HG03432 (cell line): ENCODE data around the gene KYAT1.

Experiments used
- ATAC-seq: cut with Tn5 transposase; IDR thresholded peaks from one replicate; pipeline ENCODE4 v1.9.1; 2021; ENCODE audit warnings: mild to moderate bottlenecking, moderate library complexity; ENCODE audit not compliant: unreplicated experiment

The KYAT1 gene

DNA sequence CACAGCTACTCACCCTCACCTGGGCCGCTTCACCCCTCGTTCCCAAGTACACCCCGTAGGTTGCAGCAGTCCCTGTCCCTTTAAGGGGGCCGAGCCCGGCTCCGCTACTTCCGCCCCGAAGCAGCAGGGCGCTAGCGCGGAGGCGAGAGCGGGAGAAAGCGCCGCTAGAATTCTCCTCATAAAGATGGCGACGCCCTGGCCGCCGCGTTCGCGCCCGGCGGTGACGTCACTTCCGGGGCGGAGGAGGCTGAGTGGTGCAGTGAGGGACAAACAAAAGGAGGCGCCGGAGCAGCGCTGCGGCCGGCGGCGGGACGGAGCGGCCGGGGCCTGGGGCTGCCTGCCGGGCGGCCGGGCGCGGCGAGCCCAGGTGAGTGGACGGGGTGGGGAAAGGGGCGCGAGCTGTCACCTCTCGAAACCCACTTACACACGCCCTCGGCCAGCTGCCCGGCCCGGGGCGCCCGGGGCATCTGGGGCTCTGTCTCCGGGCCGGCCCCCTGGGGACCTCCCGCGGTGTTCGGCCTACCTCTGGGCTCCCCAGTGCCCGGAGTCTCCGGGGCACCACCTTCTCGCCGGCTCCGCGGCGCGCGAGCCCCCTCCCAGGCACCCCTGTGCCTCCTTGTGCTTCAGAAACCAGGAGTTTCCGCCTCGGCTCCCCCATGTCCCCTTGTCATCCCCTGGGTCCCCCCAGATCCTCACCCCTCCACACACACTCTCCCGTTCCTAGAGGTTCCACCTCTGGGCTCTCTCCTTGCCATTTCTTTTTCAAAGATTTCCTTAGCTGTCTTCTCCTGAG is at the start of gene KYAT1, which contains the start of gene LRRC8A:
TSS of gene KYAT1 (minus strand) at position 67 of the 793 bp plus-strand sequence. CDS start 36,545 bp downstream, outside the sequence.
TSS of gene LRRC8A (plus strand) at position 250 of the 793 bp plus-strand sequence. CDS start 25,032 bp downstream, outside the sequence.
- ATAC-seq = peak; percentile 87

DNA sequence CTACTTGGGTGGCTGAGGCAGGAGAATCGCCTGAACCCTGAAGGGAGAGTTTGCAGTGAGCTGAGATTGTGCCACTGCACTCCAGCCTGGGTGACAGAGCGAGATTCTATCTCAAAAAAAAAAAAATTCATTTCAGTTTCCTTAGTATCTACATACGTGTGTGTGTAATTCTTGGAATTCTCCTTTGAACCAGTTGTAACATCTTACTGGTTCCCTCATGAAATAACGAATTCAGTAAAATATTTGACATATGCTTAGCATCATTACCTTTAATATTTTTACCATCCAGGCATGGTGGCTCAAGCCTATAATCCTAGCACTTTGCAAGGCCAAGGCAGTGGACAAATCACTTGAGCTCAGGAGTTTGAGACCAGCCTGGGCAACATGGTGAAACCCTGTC is 47.8 kb upstream of the KYAT1 start:
- ATAC-seq = no peak

DNA sequence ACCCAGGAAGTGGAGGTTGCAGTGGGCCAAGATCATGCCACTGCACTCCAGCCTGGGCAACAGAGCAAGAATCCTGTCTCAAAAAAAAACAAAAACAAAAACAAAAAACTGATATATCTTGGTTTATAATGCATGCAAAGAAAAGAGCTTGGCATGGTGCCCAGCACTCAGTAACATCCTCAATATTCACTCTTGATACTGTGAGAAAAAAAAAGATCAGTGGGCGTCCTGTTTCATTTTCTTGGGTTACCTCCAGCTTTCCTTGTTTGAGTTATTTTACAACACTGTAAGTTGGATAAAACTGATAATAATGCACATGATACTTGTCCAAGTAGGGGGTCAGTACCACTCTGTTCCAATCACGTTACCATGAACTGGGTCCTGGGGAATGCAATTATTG is 46.9 kb upstream of the KYAT1 start:
- no peak for ATAC-seq

DNA sequence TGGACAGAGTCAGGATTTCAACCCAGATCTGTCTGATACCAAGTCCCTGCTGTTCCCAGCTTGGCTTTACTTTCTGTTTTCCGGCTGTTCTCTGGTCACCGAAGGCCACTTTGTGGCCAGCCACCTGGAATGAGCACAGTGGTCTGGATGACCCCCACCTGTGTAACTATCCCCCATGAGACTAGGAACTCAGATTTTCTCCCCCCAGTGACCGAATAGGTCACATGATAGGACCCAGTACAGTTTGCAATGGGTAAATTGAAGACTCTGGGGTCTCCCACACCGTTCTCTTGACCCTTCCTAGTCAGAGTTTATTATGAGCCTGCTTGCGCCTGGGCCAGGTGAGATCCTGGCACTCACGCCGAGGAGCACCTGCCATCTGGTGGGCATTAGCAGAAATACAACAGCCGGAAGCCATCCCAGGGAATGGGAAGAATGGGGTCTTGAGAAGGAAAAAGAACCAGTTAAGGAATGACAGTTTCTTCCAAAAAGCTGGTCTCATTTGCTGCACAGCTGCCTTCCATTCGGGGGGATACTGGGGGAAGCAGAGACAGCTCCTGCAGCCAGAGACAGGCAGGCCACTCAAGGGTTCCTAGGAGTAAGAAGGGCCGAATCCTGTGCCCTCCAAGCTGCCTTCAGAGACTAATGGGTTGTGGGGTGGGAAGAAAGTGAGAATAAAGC is 46.1 kb upstream of the KYAT1 start:
- no peak for ATAC-seq

DNA sequence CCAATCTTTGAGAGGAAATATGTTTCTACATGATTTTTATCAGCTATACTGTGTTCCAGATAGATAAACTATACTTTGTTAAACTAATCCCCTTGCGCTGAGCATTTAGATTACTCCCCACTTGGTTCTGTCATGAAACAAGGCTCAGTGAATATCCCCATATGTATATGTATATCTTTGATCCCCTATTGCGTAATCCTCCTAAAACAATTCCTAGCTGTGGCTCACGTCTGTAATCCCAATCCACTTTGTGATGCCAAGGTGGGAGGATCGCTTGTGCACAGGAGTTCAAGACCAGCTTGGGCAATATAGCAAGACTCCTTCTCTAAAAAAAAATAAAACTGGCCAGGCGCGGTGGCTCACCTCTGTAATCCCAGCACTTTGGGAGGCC is 41.7 kb upstream of the KYAT1 start:
- ATAC-seq = no peak

DNA sequence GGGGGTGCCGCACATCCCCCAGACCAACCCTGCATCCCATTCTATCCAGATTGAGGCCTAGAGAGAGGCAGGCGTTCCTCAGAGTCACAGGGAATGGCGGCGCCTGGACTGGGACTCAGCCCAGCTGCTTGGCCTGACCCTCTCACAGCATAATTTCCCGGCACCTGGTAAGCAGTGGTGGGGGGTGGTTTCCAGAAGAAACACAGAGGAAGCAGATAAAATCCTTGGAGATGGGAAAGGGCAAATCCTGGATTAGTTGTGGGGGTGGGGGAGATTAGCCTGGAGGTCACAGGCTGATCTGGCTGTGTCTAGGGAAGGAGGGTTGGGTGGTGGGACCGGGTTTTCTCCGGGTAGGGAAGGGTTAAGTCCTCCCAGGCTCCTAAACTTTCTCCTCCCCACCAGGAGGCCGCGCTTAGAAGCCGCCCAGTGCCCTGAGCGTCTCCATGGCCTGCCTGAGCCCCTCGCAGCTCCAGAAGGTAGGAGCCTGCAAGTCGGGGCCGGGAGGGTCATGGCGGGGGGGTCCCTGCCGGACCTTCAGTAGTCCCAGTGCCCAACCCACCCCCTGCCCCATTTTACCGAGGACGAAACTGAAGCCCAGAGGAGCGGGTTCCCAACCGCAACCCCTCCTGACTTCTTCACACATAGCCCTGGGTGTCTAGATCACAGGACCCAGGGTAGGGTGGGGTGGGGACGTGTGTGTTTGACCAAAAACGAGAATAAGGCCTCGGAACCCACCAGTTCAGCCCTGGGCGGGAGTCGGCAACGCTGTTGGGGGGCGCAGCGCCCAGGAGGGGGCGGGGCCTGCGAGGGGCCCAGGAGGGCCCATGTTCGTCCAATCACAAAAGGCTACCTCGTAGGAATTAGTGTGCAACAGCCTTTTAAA is 40.4 kb upstream of the KYAT1 start:
- ATAC-seq = no peak

DNA sequence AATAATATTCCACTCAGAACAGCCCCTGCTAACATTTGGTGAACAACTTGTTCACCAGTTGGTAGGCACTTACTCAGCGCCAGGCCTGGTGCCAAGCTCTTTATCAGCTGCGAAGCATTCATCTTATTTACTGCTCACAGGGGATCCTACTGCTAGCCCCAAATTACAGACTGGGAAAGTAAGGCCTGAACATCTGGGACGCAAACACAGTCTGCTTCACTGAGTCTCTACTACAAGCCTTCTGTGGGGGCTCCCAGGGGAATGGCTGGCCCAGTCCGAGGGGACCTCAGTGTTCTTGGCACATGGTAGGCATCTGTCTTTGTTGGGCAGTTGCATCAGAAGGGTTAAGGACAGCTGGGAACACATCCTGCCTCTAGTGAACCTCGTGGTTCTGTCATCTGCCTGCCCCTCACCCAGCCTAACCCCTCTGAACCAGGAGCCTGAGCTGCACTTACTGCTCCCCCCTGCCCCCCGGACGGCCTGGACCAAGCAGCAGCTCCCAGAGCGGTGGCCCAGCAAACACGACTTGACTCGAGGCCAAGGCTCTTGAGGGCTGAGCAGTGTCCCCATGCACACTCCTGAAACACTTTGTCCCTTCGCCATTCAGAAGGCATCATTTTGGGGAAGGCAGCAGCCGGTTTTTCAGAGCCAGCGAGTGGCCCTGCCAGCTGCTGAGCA is 38.8 kb upstream of the KYAT1 start, which contains the start of gene PHYHD1:
TSS of gene PHYHD1 (plus strand) at position 602 of the 678 bp plus-strand sequence. CDS start 1,342 bp downstream, outside the sequence.
- ATAC-seq = no peak

DNA sequence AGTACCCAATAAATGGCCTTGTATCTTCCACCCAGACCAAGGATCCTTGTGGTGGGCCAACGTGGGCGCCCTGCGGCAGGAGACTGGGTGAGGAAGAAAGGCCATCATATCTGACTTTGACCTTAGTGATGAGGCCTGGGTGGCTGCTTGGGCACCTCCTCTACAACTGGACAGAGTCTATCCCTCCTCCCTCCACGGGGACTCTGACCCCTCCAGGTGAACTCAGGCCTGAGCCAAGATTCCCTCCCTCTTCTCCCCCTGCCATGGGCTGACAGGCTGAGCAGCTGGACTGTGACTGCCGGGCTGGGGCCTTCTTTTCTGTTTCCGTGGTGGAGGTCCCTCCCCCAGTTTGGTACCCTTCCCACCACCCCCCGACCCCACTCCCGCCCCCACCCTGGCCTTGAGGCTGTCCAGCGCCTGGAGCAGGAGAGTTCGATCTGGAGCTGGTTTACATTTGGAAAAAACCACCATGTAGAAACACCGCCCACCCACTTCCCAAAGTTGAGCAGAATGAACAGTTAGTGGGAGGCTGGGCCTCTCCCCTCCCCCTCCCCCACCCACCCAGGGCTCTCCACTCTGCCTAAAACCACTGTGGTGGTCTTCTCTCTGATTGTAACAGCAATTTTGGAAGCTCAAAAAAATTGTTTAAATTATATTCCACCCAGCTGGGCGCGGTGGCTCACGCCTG is 37.8 kb upstream of the KYAT1 start:
- ATAC-seq = no peak

DNA sequence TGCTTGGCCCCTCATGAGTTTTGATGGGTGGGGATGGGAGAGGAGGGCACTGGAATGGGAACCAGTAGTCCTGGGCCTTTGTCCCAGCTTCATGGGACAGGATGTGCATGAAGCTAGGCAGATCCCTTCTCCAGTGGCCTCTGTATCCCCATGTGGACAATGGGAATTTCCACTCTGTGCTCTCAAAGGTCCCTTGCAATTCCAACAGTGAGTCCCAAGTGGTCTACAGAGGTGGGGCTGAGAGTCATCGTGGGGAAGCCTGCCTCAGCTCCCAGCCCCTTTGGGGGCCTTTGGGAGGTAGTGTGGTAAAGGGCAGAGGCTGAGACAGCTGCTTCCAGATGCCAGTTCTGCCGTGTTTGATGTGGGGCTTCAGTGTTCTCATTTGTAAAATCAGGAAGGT is 37.2 kb upstream of the KYAT1 start:
- no peak for ATAC-seq

DNA sequence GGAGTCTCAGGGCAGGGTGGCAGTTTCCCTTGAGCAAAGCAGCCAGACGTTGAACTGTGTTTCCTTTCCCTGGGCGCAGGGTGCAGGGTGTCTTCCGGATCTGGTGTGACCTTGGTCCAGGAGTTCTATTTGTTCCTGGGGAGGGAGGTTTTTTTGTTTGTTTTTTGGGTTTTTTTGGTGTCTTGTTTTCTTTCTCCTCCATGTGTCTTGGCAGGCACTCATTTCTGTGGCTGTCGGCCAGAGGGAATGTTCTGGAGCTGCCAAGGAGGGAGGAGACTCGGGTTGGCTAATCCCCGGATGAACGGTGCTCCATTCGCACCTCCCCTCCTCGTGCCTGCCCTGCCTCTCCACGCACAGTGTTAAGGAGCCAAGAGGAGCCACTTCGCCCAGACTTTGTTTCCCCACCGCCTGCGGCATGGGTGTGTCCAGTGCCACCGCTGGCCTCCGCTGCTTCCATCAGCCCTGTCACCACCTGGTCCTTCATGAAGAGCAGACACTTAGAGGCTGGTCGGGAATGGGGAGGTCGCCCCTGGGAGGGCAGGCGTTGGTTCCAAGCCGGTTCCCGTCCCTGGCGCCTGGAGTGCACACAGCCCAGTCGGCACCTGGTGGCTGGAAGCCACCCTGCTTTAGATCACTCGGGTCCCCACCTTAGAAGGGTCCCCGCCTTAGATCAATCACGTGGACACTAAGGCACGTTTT is 35.5 kb upstream of the KYAT1 start:
- no peak for ATAC-seq

DNA sequence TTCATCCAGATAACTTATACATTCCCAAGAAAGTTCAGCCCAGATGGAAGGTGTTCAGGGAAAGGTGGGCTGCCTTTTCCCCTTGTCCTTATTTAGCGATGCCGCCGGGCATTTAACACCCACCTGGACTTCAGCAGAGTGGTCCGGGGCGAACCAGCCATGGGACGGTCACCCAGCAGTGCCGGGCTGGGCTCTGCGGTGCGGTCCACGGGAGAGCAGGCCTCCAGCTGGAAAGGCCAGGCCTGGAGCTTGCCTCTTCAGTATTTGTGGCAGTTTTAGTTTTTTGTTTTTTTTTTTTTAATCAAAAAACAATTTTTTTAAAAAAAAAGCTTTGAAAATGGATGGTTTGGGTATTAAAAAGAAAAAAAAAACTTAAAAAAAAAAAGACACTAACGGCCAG is 35.0 kb upstream of the KYAT1 start:
- ATAC-seq = no peak

DNA sequence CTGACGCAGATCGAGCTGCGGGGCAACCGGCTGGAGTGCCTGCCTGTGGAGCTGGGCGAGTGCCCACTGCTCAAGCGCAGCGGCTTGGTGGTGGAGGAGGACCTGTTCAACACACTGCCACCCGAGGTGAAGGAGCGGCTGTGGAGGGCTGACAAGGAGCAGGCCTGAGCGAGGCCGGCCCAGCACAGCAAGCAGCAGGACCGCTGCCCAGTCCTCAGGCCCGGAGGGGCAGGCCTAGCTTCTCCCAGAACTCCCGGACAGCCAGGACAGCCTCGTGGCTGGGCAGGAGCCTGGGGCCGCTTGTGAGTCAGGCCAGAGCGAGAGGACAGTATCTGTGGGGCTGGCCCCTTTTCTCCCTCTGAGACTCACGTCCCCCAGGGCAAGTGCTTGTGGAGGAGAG is 34.5 kb upstream of the KYAT1 start:
- no peak for ATAC-seq

DNA sequence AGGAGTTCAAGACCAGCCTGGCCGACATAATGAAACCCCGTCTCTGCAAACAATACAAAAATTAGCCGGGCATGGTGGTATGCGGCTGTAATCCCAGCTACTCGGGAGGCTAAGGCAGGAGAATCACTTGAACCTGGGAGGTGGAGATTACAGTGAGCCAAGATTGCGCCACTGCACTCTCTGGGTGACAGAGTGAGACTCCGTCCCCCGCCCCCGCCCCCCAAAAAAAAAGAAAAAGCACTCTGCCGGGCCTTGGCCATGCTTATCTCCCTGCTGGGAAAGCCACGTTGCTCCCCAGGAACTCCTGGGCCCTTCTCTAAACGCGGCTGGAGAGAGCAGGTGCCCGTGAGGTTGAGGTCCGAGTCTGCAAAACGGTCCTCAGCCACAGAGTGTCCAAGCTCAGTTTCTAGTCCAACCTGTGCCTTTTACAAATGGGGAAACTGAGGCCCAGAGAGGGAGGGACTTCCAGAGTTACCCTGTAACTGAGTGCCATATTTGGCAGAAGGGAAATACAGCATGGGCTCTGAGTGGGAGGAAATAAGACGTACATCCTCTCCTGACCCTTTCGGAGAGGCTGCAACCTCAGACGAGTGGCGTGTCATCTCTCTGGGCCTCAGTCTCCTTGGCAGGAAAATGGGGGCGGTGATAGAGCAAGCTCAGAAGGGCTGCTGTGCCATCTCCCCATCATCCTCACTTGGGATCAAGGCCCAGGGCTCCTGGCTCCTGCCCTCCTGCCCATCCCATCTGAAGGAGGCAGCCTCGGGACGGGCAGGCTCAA is 32.4 kb upstream of the KYAT1 start:
- no peak for ATAC-seq

DNA sequence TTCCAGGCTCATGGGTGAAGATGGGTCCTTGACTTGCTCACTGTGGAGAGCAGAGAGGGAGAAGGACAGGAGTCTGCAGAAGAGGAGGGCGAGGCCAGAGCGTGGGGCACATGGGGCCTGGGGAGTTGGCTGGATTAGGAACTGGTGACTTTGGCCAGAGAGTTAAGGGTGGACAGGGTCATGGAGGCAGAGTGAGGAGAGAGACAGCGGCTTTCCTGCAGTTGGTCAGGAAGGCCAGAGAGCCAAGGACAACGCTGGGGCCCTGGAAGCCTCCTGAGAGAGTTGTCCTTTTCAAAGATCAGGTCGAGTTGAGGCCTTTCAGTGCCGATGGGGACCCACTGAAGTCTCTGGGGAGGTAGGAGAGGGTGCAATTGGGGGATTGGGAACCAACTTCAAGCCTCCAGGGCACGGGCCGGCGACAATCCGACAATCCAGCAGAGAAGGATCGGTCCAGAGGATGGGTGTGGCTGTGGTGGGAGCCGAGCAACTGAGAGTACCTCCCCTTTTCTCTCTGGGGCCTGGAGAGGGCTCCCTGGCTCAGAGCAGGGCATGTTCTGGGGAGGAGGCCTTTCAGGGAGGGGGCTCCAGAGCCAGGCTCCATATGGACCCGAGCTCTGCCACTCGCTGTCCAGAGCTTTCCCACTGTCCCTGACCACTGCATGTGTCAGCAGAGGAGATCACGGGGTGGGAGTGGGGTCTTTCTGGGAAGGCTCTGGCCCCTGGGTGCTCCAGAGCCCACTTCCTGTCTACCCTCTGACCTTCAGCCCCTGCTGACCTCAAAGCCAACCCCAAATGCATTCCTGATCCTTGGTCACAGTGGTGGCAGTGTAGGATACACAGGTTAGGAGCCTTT is 31.5 kb upstream of the KYAT1 start:
- ATAC-seq = no peak

DNA sequence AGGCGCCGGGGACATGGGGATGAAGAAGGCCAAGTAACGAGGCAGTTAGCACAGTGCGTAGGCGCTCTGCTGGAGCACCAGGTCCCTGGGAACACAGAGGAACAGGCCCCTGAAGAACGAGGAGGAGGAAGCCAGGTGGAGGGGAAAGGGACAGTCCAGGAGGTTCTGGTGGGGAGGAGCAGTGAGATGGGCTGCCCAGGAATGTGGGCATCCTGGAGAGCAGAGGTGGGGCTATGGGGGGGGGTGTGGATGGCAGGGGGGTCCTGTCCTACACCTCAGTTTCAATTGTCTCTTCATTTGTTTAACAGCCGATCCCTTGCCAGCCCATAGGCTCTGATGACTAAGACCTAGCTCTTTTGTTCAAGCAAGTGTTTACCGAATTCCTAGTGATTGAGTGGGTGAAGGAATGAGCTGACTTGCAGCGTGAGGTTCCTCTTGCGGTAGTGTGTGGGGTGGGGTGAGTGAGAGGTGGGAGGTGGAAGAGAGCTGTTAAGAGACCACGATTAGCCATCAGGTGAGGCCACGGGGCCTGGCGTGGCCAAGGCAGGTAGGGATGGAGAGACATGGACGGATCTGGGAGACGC is 30.6 kb upstream of the KYAT1 start:
- no peak for ATAC-seq

DNA sequence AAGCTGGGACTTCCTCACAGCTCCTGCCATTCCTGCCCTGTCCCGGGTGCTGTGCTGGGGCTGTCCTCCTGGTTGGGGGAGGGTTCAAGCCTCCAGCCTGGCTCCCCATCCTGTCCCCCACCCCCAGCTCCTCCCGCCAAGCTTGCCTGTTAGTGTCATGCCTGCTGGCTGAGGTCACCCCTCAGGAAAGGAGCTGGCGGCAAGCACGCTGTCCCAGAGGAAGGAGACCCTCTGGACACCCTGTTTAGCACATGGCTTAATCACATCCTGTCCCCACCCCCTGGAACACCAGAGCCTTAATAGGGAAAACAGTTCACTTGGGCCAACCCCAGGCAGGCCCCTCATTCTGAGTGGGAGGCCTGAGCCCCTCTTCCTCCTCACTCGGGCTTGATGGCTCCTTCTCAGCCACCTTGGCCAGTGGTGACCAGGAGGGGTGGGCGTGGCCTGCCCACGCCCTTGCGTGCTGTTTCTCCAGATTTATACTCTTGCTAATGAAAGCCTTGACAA is 29.8 kb upstream of the KYAT1 start:
- no peak for ATAC-seq

DNA sequence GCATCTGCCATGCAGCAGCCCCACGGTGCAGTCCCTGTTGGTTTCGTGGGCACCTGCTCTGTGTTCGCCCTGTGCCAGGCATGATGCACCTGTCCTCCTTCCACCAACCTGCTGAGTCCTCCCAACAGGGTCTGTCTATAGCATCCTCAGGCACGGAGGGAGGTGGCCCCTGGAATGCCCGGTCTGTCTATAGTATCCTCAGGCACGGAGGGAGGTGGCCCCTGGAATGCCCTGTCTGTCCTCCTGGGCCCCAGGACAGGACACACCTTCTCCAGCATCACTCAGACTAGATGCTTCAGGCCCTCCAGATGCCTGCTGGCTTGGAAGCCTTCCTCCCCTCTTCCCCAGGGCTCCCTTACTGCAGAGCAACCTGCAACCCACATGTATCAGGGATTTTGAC is 29.2 kb upstream of the KYAT1 start:
- ATAC-seq = no peak
